Stomach (tissue), 9 donors: ENCODE data around the gene APH1B. TPM values are rescaled to one million over a fixed set of nuclear protein-coding genes. Genes with fewer than 3 reads are reported as not detected.
A peak's percentile ranks its signal among the peaks of the same experiment; 100 is the strongest.

Experiments
- DNase-seq, 2 donors: peaks; one replicate each; pipeline versions ENCODE4 v3.0.0 to v3.0.0-alpha.2; 2013 to 2019
- H3K27ac ChIP-seq, 5 donors: fragments of 200-600 bp in 4 of 5; sonication (generic) in 4 of 5; one replicate each; pipeline ENCODE4 v1.5.1; 2013 to 2019; ENCODE audit warnings: mild to moderate bottlenecking in 1 of 5, moderate library complexity in 1 of 5
- H3K27me3 ChIP-seq, 3 donors: fragments of 200-600 bp; sonication (generic); one replicate each; pipeline ENCODE4 v1.5.1; 2017 to 2019; ENCODE audit warnings: mixed run types in 1 of 3
- H3K36me3 ChIP-seq, 4 donors: fragments of 200-600 bp; sonication (generic); 1 replicate in 3 of 4; 2 replicates in 1 of 4; pipeline ENCODE4 v1.5.1; 2016 to 2019
- H3K4me1 ChIP-seq, 4 donors: fragments of 200-600 bp; sonication (generic); one replicate each; pipeline ENCODE4 v1.5.1; 2016 to 2019
- H3K4me3 ChIP-seq, 4 donors: fragments of 200-600 bp; sonication (generic) in 3 of 4; one replicate each; pipeline ENCODE4 v1.5.1; 2016 to 2019; ENCODE audit warnings: mild to moderate bottlenecking in 1 of 4
- H3K9me3 ChIP-seq, 4 donors: fragments of 200-600 bp; sonication (generic); one replicate each; pipeline ENCODE4 v1.5.1; 2016 to 2019
- CTCF ChIP-seq, 7 experiments: fragments of 450-650 bp in 4 of 7; fragments of 200-600 bp in 3 of 7; sonication (generic) in 3 of 7; IDR thresholded peaks; one replicate each; pipeline ENCODE4 v1.5.1; 2016 to 2019; ENCODE audit warnings: antibody characterized with exemption in 7 of 7, control low read depth in 2 of 7, mild to moderate bottlenecking in 1 of 7
- EP300 ChIP-seq: sonication (generic); formaldehyde crosslinking; IDR thresholded peaks from one replicate; pipeline ENCODE4 v1.6.1; 2017; ENCODE audit warnings: antibody characterized with exemption
- POLR2A ChIP-seq, 4 donors: fragments of 450-650 bp; IDR thresholded peaks; one replicate each; pipeline ENCODE4 v1.6.1; 2016; ENCODE audit warnings: antibody characterized with exemption in 4 of 4, control low read depth in 2 of 4, mild to moderate bottlenecking in 1 of 4, moderate library complexity in 1 of 4
- POLR2AphosphoS5 ChIP-seq, 3 donors: sonication (generic); formaldehyde crosslinking; IDR thresholded peaks; one replicate each; pipeline ENCODE4 v1.6.1; 2016; ENCODE audit warnings: antibody characterized with exemption in 3 of 3
- WGBS, 5 donors: extraction: QIAGEN DNeasy Blood & Tissue Kit in 3 of 5; methylation state at CpG; one replicate each; pipeline versions ENCODE4 v1.1.5 to v1.1.7; 2013 to 2018; 5-methylcytosine and 5-hydroxymethylcytosine counted together
- intact Hi-C: fragments of 100-400 bp; cut with DNase I; formaldehyde crosslinking; loops from one replicate; pipeline ENCODE4 v1.15.1; 2023; ENCODE audit warnings: low total_unique reads
- polyA plus RNA-seq, 3 donors: library from polyadenylated mRNA; stranded (reverse); fragments of 200-250 nt; gene quantifications; one replicate each; pipeline ENCODE4 v1.2.3, GENCODE V29; 2013
- total RNA-seq, 5 donors: library from RNA; depleted of rRNA; stranded (reverse); fragments of >200 nt; gene quantifications; one replicate each; pipeline versions ENCODE4 v1.1.0 to v1.2.3, GENCODE V29; 2014 to 2016
- donor health status: healthy with polysubstance abuse.
- donor health status: Bipolar disorder and iron deficiency.
- donor health status: healthy.

APH1B gene
- total and polyA plus RNA-seq, 8 donors, result 0.45 to 23.5 (median 3.3) TPM

- no peak for TF ChIP-seq CTCF (IDR thresholded peaks at IDR 0.05)
- peak; percentile 40 to 59 (median 48) for TF ChIP-seq POLR2AphosphoS5 (IDR thresholded peaks at IDR 0.05)
- H3K4me3 ChIP-seq, result no peak overlapping the region
- H3K4me1 ChIP-seq, result peaks cover 12 to 51% (median 24%) of the 10 kb centered on the region in 4 donors
- peaks cover 0 to 44% (median 27%) of the 10 kb centered on the region in 4 donors for H3K36me3 ChIP-seq
- no peaks in the 10 kb centered on the region for H3K9me3 ChIP-seq
- H3K27me3 ChIP-seq, result no peaks in the 10 kb centered on the region
- DNase-seq, result no peak
- intact Hi-C loops, result no loop called here
- WGBS, 5 donors, result 70 to 75% (median 73%) methylated on average over 5 of the region's 5 CpGs
- peak overlapping the region in 4 of 5 donors; percentile 2 to 78 (median 58) for H3K27ac ChIP-seq
These were observed 30.5 kb upstream of the APH1B start for GRCh38 chr15:63246691-63247469.

- DNase-seq, result no peak
- H3K4me3 ChIP-seq, result no peak overlapping the region
- peaks cover 0 to 54% (median 28%) of the 10 kb centered on the region in 4 donors for H3K36me3 ChIP-seq
- no peak overlapping the region for H3K27ac ChIP-seq
- H3K27me3 ChIP-seq, result no peaks in the 10 kb centered on the region
- TF ChIP-seq POLR2AphosphoS5 (IDR thresholded peaks at IDR 0.05) (no peak), CTCF (IDR thresholded peaks at IDR 0.05) (no peak), POLR2A (IDR thresholded peaks at IDR 0.05) (no peak), EP300 (no peak)
- 90 to 98% (median 94%) methylated on average over 4 of the region's 4 CpGs for WGBS, 5 donors
- intact Hi-C loops, result no loop called here
- H3K9me3 ChIP-seq, result no peaks in the 10 kb centered on the region
- peaks cover 0 to 23% (median 3%) of the 10 kb centered on the region in 4 donors for H3K4me1 ChIP-seq
These were observed 27.0 kb upstream of the APH1B start for GRCh38 chr15:63250312-63250965.

DNA sequence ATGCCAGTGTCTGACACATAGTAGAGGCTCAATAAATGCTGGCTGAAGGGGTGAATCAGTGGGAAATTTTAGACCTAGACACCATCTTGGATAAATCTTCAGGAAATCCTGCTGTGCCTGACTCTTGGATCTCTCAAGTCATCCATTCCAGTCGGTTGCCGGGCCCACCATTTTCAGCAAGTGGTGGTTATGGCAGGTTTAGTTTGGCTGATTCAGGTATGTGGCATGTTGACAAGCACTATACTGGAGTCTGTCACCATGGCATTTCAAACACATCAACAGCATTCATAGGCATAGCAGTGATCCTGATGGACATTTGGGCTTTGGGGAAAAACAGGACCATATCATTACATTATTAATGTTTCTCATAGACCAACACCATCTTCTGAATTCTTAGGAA, 25.7 kb upstream of the APH1B start:
- Histone ChIP-seq H3K4me3 (no peak overlapping the region), H3K9me3 (no peaks in the 10 kb centered on the region), H3K27ac (no peak overlapping the region), H3K4me1 (peaks cover 0 to 12% (median under 1%) of the 10 kb centered on the region in 4 donors), H3K36me3 (peaks cover 0 to 46% (median 25%) of the 10 kb centered on the region in 4 donors), H3K27me3 (no peaks in the 10 kb centered on the region)
- TF ChIP-seq CTCF (IDR thresholded peaks at IDR 0.05) (no peak), POLR2AphosphoS5 (IDR thresholded peaks at IDR 0.05) (no peak), EP300 (no peak), POLR2A (IDR thresholded peaks at IDR 0.05) (no peak)
- DNase-seq, result no peak
- 86 to 98% (median 98%) methylated on average over 2 of the region's 2 CpGs for WGBS, 5 donors
- intact Hi-C loops, result no loop called here

GRCh38 chr15:63252292-63252691, 25.1 kb upstream of the APH1B start:
- H3K36me3 ChIP-seq, result peaks cover 0 to 48% (median 26%) of the 10 kb centered on the region in 4 donors
- TF ChIP-seq POLR2A (IDR thresholded peaks at IDR 0.05) (no peak), EP300 (no peak), POLR2AphosphoS5 (IDR thresholded peaks at IDR 0.05) (no peak), CTCF (IDR thresholded peaks at IDR 0.05) (no peak)
- H3K27me3 ChIP-seq, result no peaks in the 10 kb centered on the region
- 90 to 97% (median 96%) methylated on average over 2 of the region's 2 CpGs for WGBS, 5 donors
- H3K9me3 ChIP-seq, result no peaks in the 10 kb centered on the region
- no peak overlapping the region for H3K27ac ChIP-seq
- H3K4me3 ChIP-seq, result no peak overlapping the region
- DNase-seq, result no peak
- intact Hi-C loops, result no loop called here
- peaks cover 0 to 8% (median 0%) of the 10 kb centered on the region in 4 donors for H3K4me1 ChIP-seq
